Activated CD8-positive, alpha-beta memory T cell treated with anti-CD3 and anti-CD28 coated beads for 48 hours (primary cell): ENCODE measurements around the gene AKAP13.

Source experiments
- DNase-seq, 3 experiments: peaks; one replicate each; pipeline ENCODE4 v3.0.0-alpha.2; 2020; ENCODE audit warnings: low read depth in 2 of 3, low spot score in 2 of 3

The AKAP13 gene

DNA sequence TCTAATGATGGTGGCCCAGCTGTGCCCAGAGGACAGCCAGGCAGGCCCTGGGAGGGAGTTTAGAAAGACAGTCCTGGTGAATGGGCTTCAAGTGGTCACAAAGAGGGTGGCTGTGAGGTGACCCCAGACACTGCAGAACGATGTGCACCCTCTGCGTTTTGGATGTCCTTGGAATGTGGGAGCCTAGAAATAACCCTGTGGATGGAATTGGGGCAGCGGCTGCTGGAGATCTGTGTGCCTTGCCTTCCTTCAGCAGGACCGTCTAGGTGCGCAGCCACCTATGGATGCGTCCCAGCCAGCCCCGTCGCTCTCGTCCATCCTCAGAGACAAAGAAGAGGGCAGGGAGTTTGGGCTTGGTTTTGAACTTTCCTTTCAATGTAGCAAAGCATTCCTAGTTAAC, 367.8 kb downstream of the AKAP13 start:
- DNase-seq, result no peak

DNA sequence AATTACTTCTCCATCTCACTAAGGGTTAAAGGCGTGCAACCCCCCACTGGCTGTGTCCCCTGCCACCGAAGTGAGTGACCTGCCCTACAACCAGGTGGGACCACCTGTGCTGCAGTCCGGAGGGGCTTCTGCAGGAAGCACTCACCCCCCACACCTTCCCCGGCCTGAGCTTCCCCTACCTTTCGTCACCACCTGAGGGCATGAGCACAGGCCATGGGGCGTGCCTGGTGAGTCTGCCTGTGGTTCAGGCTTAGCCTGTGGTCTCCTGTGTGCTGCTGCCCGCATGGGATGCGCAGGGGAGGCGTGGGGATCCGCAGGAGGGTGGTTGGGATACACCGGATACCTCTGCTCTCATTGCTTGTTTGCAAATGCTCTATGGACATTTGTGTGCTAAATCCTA, 368.3 kb downstream of the AKAP13 start:
- DNase-seq, result no peak

GRCh38 chr15:85749261-85750151, 369.1 kb downstream of the AKAP13 start:
- DNase-seq, result no peak

- no peak for DNase-seq
Measured at GRCh38 chr15:85750319-85751290, 370.2 kb downstream of the AKAP13 start.

DNA sequence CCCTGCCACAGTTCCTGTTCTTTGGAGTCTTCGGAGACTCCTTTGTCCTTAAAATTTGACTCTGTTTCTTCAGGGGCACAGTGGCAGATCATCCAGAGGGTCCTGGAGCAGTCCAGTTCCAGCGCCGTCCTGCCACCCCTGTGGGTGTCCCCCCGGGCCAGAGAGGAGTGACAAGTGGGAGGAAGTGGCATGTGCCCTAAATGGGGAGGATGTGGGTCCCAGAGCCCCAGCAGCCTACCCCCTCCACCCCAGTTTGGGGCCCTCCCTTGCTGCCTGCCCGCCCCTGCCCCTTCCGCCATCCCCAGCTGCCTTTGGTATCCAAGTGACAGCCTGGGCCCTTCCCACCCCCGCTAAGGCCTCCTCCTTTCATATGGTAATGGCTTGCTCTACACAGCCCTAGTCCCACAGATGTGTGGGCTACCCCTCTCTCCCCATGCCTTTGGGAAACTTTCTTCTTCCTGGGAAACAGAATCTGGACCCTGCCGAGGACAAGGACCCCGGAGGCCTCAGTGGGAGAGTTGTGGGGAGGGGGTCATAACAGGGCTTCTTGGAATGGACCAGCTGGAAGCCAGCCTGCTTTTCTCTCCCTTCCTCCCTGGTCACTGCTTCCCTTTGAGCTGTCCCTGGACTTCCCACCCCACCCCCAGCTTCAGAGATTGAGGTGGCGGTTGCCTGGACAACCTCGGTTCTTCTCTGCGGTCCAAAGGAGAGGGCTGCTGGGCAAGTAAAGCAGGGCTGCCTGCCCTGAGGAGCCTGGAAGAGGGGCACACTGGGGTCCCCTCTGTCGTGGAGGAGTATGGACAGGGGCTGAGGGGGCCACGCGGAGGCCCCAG, 371.1 kb downstream of the AKAP13 start:
- DNase-seq, result no peak

DNA sequence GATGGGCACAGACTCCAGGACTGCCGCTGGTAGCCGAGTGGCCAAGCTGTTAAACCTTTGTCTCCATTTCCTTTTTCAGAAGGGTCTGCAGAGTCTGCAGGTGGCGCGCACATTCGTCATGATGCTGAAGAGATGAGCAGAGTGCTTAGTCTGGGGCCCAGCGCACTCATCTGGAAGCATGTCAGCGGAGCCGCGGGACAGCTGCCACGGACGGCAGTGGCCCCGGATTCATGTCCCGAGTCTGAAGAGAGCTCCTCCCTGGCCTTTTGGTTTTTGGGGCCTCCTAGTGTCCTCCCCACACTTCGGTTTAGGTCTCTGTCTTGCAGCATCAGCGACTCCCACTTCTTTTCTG, 371.7 kb downstream of the AKAP13 start:
- no peak for DNase-seq

DNA sequence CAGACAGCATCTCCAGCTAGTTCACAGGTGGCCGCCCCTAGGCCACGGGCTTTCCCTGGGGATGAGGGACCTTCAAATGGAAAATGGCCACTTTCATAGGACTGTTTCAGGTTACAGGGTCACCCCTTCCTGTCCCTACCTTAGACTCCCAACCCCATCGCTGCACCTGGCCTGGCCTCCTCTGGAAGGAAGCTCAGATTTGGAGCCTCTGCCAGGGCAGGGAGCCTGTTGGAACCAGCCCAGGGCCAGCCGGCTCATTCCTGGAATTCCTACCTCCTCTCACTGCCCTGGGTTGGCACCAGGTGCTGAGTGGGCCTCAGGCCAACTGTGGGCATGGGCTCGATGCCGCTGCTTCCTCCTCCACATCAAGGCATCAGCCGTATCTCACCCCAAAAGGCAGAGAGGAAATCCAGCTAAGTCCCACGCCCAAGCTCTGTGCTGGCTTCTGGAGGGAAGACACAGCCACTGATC, 372.1 kb downstream of the AKAP13 start:
- no peak for DNase-seq

DNA sequence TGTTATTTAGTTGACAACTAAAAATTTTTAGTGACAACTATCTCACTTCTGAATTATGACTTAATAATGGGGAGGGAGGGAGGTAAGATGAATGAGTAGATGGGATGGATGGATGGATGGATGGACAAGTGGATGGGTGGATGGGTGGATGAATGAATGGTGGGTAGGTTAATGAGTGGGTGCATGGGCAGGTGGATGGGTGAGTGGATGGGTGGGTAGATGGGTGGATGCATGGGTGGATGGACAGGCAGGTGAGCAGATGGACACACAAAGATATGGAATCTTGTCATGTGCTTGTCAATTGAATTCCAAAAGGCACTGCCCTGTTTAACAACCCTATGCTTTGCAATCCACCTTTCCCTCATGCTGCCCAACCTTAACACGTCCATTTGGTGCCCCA, 372.9 kb downstream of the AKAP13 start:
- no peak for DNase-seq

GRCh38 chr15:85753791-85754452, 373.5 kb downstream of the AKAP13 start:
- no peak for DNase-seq

DNA sequence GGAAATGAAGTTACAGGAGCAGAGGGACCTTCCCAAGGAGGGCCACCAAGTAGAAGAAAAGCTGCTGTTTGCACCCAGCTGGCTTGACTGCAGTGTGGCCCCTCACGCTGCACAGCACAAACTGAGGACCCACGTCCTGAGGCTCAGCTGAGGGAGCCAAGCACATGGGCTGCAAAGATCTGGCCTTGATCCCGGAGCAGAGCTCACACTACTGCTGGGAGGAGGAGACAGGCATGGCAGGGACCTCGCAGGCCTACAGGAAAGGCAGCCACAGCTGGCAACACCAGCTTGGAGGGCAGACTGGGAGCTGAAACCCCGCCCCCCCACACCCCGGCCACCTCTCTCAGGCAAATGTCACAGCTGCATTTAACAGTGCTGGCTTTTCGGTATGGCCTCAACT, 374.6 kb downstream of the AKAP13 start:
- no peak for DNase-seq

DNA sequence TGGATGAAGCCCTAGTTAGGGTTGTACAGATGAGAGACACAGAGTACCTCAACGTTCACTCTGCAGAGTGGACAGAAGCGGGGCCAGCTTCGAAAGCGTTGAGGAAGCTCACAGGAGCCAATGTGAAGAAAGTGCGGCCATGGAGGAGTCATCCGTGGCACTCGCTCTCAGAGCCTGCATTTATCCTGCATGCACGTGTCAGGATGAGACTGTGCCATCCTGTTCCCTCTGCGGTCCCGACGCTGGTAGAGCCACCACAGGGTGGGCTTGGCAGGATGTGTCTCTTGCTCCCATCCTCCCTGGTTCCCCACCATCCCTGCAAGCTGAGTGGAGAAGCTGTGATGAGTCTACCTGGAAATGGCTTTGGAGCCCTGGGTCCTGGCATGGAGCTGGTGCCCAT, 375.1 kb downstream of the AKAP13 start:
- DNase-seq, result no peak

DNA sequence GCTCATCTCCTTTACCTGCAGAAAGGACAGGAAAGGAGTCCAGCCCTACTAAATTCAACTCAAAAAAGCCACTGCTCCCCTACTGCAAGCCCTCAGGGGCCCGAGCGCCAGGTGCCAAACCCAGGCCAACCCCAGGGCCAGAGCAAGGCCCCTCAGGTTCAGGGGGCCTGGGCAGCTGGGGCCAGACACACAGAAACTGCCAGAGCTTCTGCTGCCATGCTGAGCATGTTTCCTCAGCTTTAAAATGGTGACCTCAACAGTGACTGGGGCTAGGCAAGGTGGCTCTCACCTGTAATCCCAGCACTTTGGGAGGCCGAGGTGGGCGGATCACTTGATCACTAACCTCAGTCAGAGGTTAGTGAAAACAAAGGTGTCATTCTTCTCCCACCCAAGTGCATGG, 375.5 kb downstream of the AKAP13 start:
- DNase-seq, result no peak

DNA sequence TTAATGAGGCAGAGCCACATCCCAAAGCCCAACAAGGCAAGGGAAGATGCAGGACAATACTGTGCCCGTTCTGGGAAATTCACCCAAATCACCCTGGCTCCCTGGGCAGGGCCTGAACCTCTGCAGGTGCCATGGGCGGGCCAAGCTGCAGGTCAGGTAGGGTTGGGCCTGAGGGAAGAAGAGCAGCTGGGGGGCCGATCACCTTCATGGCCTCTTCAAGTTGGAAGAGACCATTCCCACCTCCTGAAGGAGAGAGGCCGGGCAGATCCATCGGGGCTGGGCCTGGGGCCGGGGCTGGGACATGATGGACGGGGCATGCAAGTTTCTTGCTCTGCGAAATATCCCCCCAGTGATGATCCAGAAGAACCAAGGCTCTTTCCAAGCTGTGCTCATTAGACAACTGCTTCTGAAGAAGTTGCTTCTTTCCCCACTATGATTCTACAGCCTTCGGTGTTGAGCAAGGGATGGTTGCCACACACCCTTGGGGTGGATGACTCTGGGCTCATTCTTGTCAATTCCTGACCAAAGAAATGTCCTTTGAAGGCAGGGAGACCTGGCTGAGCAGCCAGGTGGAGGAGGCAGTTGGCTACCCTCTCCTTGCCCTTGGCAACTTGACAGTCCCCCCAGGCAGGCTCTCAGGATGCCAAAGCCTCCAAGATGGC, 376.1 kb downstream of the AKAP13 start:
- DNase-seq, result no peak

DNA sequence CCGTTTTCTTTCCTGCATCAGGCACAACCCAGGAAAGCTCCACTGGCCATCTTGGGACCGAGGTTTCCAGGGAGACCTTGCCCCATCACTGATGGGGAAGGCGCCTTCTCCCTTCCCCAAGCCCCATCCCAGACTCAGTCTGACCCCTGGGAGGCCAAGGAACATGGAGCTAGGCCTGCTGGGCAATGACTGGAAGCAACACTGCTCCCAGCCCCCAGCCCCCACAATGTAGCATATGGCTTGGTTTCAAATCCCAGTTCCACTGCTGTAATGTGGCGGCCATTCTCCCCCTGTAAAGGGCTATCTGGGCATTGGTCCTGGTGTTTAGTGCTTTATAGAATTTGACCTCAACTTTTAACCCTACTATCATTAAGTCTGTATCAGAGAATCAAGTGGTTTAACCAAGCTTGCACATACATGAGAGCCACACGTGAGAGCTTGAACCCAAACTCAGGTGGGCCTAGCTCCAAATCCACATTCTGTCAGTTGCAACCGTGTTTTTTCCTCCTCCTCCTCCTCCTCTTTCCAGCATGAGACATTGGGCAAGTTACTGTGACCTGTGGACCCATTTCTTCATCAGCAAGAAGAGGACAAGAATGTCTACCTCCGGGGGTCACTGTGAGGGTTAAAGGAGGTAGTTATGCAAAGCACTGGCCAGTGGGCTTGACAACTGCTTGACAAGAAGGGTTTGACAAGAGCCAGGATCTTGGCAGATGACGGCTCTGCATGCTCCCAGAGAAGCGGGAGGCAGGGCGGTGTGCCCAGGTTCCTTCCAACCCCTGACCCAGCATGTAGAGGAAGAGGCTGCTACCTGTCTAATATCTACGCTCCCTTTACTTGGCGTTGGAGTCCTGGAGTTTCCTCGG, 376.9 kb downstream of the AKAP13 start:
- DNase-seq, result no peak

DNA sequence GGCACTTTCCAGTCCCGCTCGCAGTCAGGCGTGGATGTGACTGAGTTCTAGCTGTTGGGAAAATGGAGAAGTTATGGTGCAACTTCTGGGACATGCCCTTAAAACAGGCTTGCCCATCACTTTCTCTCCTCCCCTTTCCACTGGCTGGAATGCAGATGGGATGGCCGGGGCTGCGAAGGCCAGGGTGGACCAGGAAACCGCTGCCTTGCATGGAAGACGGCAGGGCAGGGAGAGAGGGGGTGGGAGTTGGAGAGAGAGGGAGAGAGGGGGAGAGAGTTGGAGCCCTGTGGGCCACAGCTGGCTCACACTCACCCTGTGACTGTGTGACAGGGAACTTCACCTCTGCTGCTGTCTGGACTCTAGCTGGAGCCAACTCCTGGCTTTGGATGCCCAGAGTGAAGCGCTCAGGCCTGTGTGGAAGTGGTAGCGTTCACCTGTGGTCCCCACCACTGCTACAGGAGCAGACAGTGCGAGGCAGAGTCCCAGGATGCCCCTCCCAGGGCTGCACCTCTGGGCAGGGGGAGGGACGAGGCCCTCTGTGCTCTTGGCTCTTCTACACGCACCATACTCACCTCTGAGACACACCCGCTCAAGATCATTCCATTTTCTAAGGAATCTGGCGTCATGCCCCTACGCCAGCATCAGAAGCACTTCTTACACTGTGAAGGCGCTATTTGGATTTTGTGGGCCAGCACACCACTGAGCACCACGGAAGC, 377.7 kb downstream of the AKAP13 start:
- DNase-seq, result no peak

- no peak for DNase-seq
Measured at GRCh38 chr15:85758655-85758978, 378.2 kb downstream of the AKAP13 start.

DNA sequence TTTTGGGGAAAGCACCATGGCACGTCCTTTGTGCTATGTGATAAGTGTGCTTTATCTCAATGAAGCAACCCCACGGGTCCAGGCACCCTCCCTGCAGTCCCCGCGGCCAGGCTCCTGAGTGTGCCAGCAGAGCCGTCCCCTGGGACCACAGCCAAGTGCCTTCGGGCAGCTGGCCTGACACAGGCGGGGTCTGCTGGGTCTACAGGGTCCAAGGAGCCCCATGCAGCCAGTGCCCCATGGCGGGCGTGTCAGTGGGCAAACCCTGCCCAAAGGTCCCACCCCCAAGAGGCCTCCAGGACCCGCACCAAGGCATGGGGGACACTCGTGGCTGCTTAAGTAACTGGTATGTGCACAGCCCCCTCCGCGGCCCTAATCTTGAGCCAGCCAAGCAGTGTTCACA, 379.0 kb downstream of the AKAP13 start:
- no peak for DNase-seq

DNA sequence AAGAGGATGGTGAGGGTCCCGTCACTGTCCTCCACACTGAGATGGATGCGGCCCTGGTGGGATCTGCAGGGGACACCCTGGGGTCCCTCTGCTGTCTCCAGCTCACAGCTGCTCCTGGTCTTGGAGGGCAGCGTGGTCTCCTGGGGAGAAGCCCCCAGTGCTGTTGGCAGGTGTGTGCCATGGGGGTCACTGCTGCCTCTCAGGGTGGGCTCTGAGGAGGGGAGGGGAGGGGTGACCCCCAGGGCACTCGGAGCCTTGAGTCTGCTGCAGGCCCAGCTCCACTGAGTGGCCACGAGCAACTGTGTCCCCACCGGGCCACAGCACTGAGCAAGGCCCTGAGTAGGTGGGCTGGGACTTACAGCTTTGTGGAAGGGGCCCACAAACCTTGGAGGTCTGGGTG, 379.6 kb downstream of the AKAP13 start:
- no peak for DNase-seq
